Fibroblast of the conjunctiva (primary cell): ENCODE measurements around the gene CATSPER2.
"Not testable (repeated sequence)": the region's sequence is repeated elsewhere in the genome, so short reads cannot be mapped to it uniquely, and the experiment has no call there.

Source experiments
- DNase-seq: peaks from one replicate; pipeline ENCODE4 v3.0.0-alpha.2; 2010; ENCODE audit warnings: low read depth

The CATSPER2 gene

GRCh38 chr15:43593328-43594190 is 55.1 kb downstream of the CATSPER2 start, which contains the start of gene CKMT1B:
TSS of gene CKMT1B (plus strand) at chr15:43594027. CDS start at chr15:43594219, 192 bp downstream.
- DNase-seq = not testable (repeated sequence)

DNA sequence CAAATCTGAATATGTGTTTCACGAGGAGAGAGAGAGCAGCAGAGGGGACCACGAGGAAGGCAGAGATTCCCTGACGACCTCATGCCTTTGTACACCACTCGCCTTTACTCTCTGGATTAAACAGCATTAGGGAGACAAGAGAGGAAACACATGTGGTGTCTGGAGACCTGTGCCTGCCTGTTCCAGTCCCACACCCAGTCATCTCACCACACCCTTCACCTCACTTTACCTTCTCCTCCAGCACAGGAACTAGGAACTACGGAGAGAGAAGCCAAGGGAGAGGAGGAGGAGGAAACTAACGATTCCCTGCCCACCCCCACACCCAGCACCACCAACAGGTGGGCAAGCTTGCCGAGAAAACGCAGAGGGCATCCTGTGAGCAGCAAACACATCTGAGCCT is 55.8 kb downstream of the CATSPER2 start:
- not testable (repeated sequence) for DNase-seq

DNA sequence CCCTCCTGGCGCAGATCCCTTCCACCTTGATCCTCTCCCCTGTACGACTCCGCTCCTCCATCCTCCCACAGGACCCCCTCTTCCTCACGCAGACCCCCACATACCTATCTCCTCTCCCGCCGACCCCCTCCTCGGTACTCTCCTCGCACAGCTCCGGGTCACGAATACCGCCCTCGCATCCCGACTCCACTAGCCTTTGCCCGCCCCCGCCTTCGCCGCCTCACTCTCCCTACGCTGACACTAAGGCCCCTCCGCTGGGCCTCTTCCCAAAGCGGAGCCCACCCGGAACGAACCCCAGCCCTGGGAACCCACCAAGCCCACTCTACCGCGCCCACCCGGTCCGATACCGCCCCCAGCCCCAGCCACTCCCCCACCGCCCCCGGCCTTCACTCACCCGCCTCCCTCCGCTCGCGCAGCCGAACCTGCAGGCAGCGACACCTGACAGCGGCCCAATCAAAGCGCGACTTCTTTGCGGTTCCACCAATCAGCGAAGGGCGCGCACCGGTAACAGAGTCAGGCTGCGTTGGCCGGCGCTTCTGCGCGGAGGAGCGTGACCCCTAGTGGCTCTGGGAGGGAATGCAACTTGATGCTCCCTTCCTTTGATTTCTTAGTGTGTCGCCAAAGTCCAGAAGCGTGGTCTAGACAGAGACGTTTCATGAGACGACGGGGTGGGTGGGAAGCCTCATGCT is 58.7 kb downstream of the CATSPER2 start, which contains the start of gene PPIP5K1:
TSS of gene PPIP5K1 (minus strand) at position 431 of the 689 bp plus-strand sequence. CDS start 5,704 bp downstream, outside the sequence.
- DNase-seq = not testable (repeated sequence)
